ENCODE measurements around the gene EP300.
A peak's percentile ranks its signal among the peaks of the same experiment; 100 is the strongest.

EP300 gene

DNA sequence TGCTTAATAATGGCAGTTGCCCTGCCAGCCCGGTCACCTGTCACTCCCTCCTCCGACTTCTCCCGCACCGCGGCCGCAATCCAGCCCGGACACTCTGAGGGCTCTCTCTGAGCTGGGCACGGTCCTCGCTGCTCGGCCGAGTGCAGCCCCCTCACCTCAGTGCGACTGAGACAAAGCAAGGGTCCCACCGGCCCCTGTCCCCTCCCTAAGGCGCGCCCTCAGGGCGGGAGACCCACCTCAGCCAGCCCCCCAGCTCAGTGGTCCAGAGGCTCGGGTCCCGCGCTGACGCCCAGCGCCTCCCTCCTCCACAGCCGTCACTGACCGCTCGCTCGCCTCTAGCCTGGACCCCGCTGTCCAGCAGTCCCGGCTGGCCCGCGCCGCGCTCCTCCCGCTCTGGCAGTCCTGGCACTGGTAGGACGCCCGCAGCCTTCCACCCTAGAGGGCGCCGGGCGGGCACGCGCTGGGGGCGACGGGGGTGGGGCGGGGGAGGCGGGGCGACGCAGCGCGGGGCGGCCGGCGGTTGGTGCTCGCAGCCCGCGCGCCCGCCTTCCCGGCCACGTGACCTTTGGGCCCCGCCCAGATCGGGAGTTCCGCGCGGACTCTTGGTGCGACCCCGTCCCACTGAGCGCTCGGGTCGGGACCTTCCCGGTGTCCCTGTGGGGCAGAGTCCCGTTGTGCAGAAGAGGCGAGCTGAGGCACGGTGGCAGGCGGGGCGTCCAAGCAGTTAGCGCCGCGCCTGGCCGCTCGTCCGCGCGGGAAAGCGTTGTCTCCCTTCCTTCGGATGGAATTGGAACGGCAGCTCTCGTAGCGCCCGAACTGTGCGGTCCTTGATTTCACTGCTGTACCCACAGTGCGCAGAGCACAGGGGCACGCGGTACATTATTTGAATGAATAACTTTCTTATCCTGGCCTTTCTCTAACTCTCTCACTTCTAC lies 104.9 kb downstream of the EP300 start:
- H3K9ac ChIP-seq (ENCODE audit: low read depth, low read length): no peak overlapping the region
- no peaks in the 10 kb centered on the region for H3K4me1 ChIP-seq (ENCODE audit: control insufficient read depth, insufficient read depth, low read length)
- H3K4me3 ChIP-seq (ENCODE audit: low read depth, low read length): peak overlapping the region; percentile 87
- H3K36me3 ChIP-seq (ENCODE audit: control insufficient read depth, insufficient read depth, low read length): no peaks in the 10 kb centered on the region
- peaks cover 33% of the 10 kb centered on the region for H3K27me3 ChIP-seq (ENCODE audit: control insufficient read depth, insufficient read depth, low read length)
- no peaks in the 10 kb centered on the region for H3K9me3 ChIP-seq (ENCODE audit: control insufficient read depth, insufficient read depth, low read length)

DNA sequence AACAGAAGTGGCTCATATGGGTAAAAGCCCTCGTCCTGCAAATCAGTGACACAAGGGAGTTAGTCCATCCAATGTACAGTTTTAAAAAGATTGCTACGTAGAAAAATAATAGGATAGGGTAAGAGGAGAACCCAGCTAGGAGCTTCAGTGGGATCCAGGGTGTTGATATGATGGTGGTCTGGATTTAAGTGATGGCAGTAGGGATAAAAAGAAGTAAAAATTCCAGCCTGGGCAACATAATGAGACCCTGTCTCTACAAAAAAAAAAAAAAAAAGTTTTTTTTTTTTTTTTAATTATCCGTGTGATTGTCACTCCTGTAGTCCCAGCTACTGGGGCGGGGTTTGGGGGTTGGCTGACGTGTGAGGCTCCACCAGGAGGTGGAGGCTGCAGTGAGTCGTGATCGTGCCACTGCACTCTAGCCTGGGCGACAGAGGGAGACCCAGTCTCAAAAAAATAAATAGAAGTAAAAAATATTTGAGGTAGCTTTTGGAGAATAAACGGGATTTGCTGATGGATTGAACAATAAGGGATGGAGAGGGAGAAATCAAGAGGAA lies 105.7 kb downstream of the EP300 start:
- Histone ChIP-seq H3K4me3 (ENCODE audit: low read depth, low read length) (peak overlapping the region; percentile 87), H3K4me1 (ENCODE audit: control insufficient read depth, insufficient read depth, low read length) (no peaks in the 10 kb centered on the region), H3K9ac (ENCODE audit: low read depth, low read length) (no peak overlapping the region), H3K9me3 (ENCODE audit: control insufficient read depth, insufficient read depth, low read length) (no peaks in the 10 kb centered on the region), H3K36me3 (ENCODE audit: control insufficient read depth, insufficient read depth, low read length) (no peaks in the 10 kb centered on the region), H3K27me3 (ENCODE audit: control insufficient read depth, insufficient read depth, low read length) (peaks cover 33% of the 10 kb centered on the region)

DNA sequence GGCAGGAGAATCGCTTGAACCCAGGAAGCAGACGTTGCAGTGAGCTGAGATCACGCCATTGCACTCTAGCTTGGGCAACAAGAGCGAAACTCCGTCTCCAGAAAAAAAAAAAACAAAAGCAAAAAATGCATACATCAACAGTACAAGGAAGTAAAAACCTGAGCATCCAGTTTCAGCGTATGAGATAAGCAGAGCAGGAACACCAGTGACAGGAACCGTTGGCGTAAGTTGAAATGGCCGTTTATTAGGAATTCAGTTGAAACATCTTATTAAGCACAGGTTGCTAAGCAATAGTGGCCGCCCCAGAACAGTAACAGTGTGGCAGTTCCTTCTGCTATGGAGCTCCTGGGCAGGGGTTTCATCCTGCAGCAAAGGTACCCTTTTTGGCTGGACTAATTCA lies 108.7 kb downstream of the EP300 start:
- H3K9me3 ChIP-seq (ENCODE audit: control insufficient read depth, insufficient read depth, low read length): no peaks in the 10 kb centered on the region
- H3K27me3 ChIP-seq (ENCODE audit: control insufficient read depth, insufficient read depth, low read length): peaks cover 33% of the 10 kb centered on the region
- H3K36me3 ChIP-seq (ENCODE audit: control insufficient read depth, insufficient read depth, low read length): no peaks in the 10 kb centered on the region
- no peak overlapping the region for H3K9ac ChIP-seq (ENCODE audit: low read depth, low read length)
- no peaks in the 10 kb centered on the region for H3K4me1 ChIP-seq (ENCODE audit: control insufficient read depth, insufficient read depth, low read length)
- H3K4me3 ChIP-seq (ENCODE audit: low read depth, low read length): no peak overlapping the region

DNA sequence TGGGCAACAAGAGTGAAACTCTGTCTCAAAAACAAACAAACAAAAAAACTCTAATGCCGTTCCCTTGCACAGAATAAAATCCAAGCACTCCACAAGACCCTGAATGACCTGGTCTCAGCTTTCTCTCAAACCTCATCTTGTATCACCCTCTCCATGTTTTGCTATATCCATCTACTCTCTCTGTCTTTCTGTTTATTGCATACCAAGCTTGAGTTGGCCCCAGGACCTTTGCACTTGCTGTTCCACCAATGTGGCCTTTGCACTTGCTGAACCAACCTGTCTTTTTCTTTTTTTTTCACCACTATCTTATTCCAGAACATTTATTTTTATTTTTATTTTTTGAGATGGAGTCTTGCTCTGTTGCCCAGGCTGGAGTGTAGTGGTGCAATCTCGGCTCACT lies 110.7 kb downstream of the EP300 start:
- Histone ChIP-seq H3K9me3 (ENCODE audit: control insufficient read depth, insufficient read depth, low read length) (no peaks in the 10 kb centered on the region), H3K27me3 (ENCODE audit: control insufficient read depth, insufficient read depth, low read length) (peaks cover 22% of the 10 kb centered on the region), H3K36me3 (ENCODE audit: control insufficient read depth, insufficient read depth, low read length) (no peaks in the 10 kb centered on the region), H3K9ac (ENCODE audit: low read depth, low read length) (no peak overlapping the region), H3K4me3 (ENCODE audit: low read depth, low read length) (no peak overlapping the region), H3K4me1 (ENCODE audit: control insufficient read depth, insufficient read depth, low read length) (no peaks in the 10 kb centered on the region)

DNA sequence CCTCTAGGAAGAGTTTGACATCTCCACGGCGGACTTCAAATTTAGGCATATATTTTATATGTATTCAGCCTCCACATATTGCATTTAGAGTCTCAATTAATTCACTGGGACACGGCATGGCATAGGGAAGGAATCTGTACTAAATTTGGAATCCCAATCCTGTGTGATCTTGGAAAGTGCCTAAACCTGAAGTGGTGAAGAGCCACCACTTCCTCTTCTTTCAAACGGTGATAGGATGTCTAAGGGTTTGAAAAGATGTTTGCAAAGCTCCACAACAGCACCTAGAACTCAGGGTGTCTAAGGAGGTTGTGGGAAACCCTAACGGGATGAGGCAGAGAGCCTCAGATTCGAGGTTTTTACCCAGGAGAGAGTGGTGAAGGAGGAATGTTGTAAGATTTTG lies 111.7 kb downstream of the EP300 start:
- Histone ChIP-seq H3K9me3 (ENCODE audit: control insufficient read depth, insufficient read depth, low read length) (no peaks in the 10 kb centered on the region), H3K27me3 (ENCODE audit: control insufficient read depth, insufficient read depth, low read length) (peaks cover 14% of the 10 kb centered on the region), H3K4me3 (ENCODE audit: low read depth, low read length) (no peak overlapping the region), H3K4me1 (ENCODE audit: control insufficient read depth, insufficient read depth, low read length) (no peaks in the 10 kb centered on the region), H3K36me3 (ENCODE audit: control insufficient read depth, insufficient read depth, low read length) (no peaks in the 10 kb centered on the region), H3K9ac (ENCODE audit: low read depth, low read length) (no peak overlapping the region)

DNA sequence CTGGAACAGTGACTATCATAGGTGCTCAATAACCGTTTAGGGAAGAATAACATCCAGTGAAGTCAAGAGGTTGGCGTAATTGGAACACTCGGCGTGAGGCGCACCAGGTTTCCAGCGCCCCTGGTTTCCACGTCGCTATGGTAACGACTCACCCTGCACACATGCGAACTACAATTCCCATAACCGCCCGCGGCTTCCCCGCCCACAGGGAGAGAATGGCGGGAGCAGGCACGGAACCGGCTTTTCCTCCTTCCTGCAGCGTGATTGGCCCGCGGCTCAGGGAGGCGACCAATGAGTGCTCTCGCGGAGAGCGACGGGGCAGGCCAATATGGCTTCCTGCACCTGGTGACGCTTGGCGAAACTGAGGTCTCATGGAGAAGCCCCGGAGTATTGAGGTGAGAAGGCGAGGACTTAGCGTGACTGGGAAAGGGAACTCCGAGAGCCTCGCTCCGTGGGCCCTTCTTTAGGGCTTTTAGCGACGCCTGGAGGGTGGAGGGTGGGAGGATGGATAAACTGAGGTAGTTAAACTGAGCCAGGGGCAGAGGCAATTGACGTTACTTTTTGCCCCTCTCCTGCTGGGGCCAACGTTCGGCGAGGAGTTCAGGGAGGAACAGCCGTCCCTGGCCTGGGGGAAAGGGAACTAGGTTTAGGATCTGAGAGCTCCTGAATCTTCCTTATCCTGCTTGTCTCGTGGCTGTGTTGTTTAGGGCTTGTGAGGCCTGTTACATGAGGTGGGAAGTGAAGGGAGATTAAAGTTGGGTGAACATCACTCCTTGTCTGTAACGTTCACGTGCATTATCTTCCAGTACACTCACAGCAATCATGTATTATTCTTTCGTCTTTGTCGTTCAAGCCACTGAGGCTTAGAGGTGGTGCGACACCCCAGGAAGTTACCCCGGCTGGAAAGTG lies 112.9 kb downstream of the EP300 start, which contains the start of gene L3MBTL2:
L3MBTL2 (plus strand) TSS at position 321 of the 909 bp plus-strand sequence; CDS start at position 372, 51 bp downstream.
- Histone ChIP-seq H3K4me1 (ENCODE audit: control insufficient read depth, insufficient read depth, low read length) (no peaks in the 10 kb centered on the region), H3K4me3 (ENCODE audit: low read depth, low read length) (peak within 1 kb of the TSS; percentile 100), H3K9me3 (ENCODE audit: control insufficient read depth, insufficient read depth, low read length) (no peaks in the 10 kb centered on the region), H3K36me3 (ENCODE audit: control insufficient read depth, insufficient read depth, low read length) (peaks cover 6% of the 10 kb centered on the region), H3K27me3 (ENCODE audit: control insufficient read depth, insufficient read depth, low read length) (peaks cover 6% of the 10 kb centered on the region), H3K9ac (ENCODE audit: low read depth, low read length) (peak within 1 kb of the TSS; percentile 100)

DNA sequence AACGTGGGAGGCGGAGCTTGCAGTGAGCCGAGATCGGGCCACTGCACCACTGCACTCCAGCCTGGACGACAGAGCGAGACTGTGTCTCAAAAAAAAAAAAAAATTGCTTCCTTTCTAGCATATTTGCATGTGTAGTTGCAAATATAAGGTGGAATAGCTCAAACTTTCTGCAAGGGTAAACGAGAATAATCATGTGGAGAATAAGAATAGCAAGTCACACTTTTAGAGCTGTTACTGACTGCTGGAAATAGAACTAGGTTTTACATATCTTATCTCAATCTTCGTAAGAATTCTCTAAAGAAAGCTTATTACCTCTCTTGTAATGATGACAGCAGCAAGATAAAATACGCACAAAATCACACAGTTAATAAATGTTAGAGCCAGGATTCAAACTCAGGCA lies 114.3 kb downstream of the EP300 start:
- Histone ChIP-seq H3K27me3 (ENCODE audit: control insufficient read depth, insufficient read depth, low read length) (no peaks in the 10 kb centered on the region), H3K9me3 (ENCODE audit: control insufficient read depth, insufficient read depth, low read length) (no peaks in the 10 kb centered on the region), H3K4me1 (ENCODE audit: control insufficient read depth, insufficient read depth, low read length) (no peaks in the 10 kb centered on the region), H3K36me3 (ENCODE audit: control insufficient read depth, insufficient read depth, low read length) (peaks cover 10% of the 10 kb centered on the region), H3K4me3 (ENCODE audit: low read depth, low read length) (no peak overlapping the region), H3K9ac (ENCODE audit: low read depth, low read length) (no peak overlapping the region)

DNA sequence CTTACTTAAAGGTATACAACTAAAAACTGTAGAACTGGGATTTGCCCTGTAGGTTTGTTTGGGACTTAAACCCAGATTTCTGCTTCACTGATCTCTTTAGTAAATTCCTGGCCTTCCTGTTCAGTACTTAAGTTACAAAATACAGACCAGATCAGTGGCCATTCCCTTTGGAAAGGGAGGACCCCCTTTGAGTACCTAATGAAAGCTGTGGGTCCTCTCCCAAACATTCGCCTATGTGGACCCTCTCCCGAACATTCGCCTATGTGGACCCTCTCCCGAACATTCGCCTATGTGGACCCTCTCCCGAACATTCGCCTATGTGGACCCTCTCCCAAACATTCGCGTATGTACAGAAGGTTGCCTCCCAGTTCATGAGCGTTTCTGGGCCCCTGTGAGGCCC lies 123.0 kb downstream of the EP300 start:
- no peaks in the 10 kb centered on the region for H3K27me3 ChIP-seq (ENCODE audit: control insufficient read depth, insufficient read depth, low read length)
- H3K9me3 ChIP-seq (ENCODE audit: control insufficient read depth, insufficient read depth, low read length): no peaks in the 10 kb centered on the region
- H3K4me1 ChIP-seq (ENCODE audit: control insufficient read depth, insufficient read depth, low read length): peaks cover 10% of the 10 kb centered on the region
- no peak overlapping the region for H3K9ac ChIP-seq (ENCODE audit: low read depth, low read length)
- peaks cover 33% of the 10 kb centered on the region for H3K36me3 ChIP-seq (ENCODE audit: control insufficient read depth, insufficient read depth, low read length)
- no peak overlapping the region for H3K4me3 ChIP-seq (ENCODE audit: low read depth, low read length)

DNA sequence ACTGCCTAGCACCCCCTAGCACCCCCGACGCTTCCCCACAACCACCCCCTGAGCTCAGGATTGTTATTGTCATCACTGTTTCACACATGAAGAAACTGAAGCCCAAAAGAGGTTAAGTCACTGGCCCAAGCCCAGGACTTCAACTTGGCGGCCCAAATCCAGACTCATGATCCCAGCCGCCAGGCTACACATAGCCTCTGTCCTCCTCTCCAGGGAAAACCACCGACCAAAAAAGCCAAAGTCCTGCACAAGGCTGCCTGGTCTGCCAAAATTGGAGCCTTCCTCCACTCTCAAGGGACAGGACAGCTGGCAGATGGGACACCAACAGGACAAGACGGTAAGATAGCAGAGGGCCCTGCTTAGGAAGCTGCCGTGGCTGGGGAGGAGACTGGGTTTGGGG lies 123.5 kb downstream of the EP300 start:
- Histone ChIP-seq H3K9me3 (ENCODE audit: control insufficient read depth, insufficient read depth, low read length) (no peaks in the 10 kb centered on the region), H3K4me1 (ENCODE audit: control insufficient read depth, insufficient read depth, low read length) (peaks cover 10% of the 10 kb centered on the region), H3K27me3 (ENCODE audit: control insufficient read depth, insufficient read depth, low read length) (no peaks in the 10 kb centered on the region), H3K36me3 (ENCODE audit: control insufficient read depth, insufficient read depth, low read length) (peaks cover 35% of the 10 kb centered on the region), H3K9ac (ENCODE audit: low read depth, low read length) (no peak overlapping the region), H3K4me3 (ENCODE audit: low read depth, low read length) (no peak overlapping the region)

DNA sequence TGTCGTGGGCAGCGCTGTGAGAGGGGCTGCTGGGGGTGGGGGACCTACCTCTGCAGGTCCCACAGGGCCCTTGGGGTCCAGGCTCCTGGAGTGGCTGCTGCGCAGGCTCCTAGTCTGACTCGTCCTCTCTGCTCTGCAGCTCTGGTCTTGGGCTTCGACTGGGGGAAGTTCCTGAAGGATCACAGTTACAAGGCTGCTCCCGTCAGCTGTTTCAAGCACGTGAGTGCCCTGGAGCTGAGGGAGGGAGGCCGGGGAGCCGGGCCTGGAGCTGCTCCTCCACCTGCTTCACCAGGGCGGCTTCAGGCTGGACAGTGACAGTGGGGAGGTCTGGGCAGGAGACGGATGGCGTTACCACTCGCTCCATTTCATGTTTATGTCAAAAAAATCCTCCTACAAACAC lies 124.6 kb downstream of the EP300 start:
- Histone ChIP-seq H3K36me3 (ENCODE audit: control insufficient read depth, insufficient read depth, low read length) (peaks cover 36% of the 10 kb centered on the region), H3K4me3 (ENCODE audit: low read depth, low read length) (no peak overlapping the region), H3K4me1 (ENCODE audit: control insufficient read depth, insufficient read depth, low read length) (peaks cover 10% of the 10 kb centered on the region), H3K9me3 (ENCODE audit: control insufficient read depth, insufficient read depth, low read length) (no peaks in the 10 kb centered on the region), H3K9ac (ENCODE audit: low read depth, low read length) (peak overlapping the region; percentile 24), H3K27me3 (ENCODE audit: control insufficient read depth, insufficient read depth, low read length) (no peaks in the 10 kb centered on the region)

DNA sequence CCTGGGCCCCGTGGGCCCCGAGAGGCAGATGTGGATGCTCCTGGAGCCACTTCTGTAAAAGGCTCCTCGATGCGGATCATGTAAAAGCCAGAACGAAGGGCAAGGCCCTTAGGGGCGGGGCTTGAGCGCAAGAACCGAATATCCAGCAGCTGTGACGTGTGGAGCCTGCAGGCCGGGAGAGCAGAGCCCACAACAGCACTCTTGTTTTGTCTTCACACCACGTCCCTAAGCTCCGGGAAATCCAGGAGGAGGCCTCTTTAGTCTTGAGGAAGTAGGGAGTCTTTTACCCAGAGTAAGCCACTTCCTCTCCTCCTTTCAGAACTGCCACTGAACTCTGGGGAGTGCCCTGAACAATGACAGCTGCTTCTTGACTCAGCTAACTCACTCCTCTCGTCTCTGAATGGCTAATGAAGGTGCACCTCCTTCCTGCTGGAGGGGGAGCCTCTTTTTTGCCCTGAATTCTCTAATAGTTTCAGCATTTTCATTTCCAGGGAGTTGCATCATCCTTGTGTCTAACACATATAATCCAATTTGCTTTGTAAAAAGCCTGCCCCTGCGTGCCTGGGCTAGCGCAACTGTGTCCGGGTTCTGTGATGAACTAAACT lies 125.3 kb downstream of the EP300 start:
- H3K36me3 ChIP-seq (ENCODE audit: control insufficient read depth, insufficient read depth, low read length): peaks cover 43% of the 10 kb centered on the region
- H3K27me3 ChIP-seq (ENCODE audit: control insufficient read depth, insufficient read depth, low read length): no peaks in the 10 kb centered on the region
- H3K9ac ChIP-seq (ENCODE audit: low read depth, low read length): peak overlapping the region; percentile 37
- no peak overlapping the region for H3K4me3 ChIP-seq (ENCODE audit: low read depth, low read length)
- no peaks in the 10 kb centered on the region for H3K9me3 ChIP-seq (ENCODE audit: control insufficient read depth, insufficient read depth, low read length)
- H3K4me1 ChIP-seq (ENCODE audit: control insufficient read depth, insufficient read depth, low read length): peaks cover 10% of the 10 kb centered on the region
